ENCODE data around the gene BBS2. TPM values are rescaled to one million over a fixed set of nuclear protein-coding genes. Genes with fewer than 3 reads are reported as not detected.
A peak's percentile ranks its signal among the peaks of the same experiment; 100 is the strongest.
"Not testable (repeated sequence)": the region's sequence is repeated elsewhere in the genome, so short reads cannot be mapped to it uniquely, and the experiment has no call there.

The BBS2 gene
- polyA plus RNA-seq, 1 donor from 2014 or later = 18.2 TPM

DNA sequence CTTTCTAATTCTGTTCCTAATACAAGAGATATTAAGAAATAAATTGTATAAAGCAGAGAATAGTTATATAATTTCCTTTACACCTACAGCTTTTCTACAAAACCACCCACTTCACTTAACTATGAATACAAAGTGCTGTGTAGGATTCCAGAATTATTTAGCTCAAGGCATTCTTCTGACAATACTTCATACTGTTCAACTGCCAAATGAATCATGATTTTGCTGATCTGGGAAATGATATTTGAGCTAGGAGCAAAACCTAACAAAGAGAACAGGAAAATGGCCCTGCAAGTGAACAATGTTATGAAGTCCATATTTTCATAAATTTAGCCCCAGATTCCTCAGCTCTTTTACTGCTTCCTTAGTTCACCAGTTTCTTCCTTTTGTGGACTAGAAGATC, 12.9 kb downstream of the BBS2 start:
- Mint-ChIP-seq H3K27ac (no peak overlapping the region), H3K9me3 (no peaks in the 10 kb centered on the region), H3K36me3 (peaks cover 3% of the 10 kb centered on the region), H3K4me3 (no peak overlapping the region), H3K4me1 (no peaks in the 10 kb centered on the region), H3K27me3 (no peaks in the 10 kb centered on the region)

DNA sequence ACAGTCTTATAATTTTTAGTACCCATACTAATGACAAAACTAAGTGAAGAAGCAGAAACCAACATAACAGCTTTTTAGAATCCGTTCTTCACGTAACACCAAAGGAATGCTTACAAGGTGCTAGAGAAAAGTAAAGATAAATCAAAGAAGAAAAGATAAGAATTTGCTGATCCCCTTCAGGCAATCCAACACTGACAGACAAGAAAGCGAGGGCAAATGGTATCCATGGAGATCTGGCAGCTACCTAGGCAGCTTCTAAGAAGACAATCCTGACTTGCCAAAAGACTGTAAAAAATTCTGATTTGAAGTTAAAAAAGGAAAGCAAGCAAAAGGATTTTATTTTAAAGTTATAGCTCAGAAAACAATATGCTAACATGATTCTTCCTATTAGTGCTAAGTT, 14.6 kb downstream of the BBS2 start:
- no peak overlapping the region for H3K4me3 Mint-ChIP-seq
- no peaks in the 10 kb centered on the region for H3K27me3 Mint-ChIP-seq
- no peak overlapping the region for H3K27ac Mint-ChIP-seq
- peaks cover 3% of the 10 kb centered on the region for H3K36me3 Mint-ChIP-seq
- no peaks in the 10 kb centered on the region for H3K9me3 Mint-ChIP-seq
- no peaks in the 10 kb centered on the region for H3K4me1 Mint-ChIP-seq

DNA sequence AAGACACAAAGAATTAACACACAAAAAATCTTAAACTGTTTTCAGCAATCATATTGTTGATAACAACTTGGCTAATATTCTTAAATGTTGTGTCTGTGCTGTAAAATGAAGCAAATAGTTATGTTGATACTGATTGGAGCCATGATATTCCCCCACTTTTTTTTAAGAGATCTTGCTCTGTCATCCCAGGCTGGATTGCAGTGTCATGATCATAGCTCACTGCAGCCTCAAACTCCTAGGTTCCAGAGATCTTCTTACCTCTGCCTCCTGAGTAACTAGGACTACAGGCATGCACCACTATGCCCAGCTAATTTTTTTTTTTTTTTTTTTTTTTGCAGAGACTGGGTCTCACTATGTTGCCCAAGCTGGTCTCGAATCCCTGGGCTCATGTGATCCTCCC, 26.0 kb downstream of the BBS2 start:
- Mint-ChIP-seq H3K4me1 (peaks cover 8 to 12% (median 10%) of the 10 kb centered on the region in 3 donors), H3K27ac (no peak overlapping the region), H3K27me3 (no peaks in the 10 kb centered on the region), H3K36me3 (peaks cover 17% of the 10 kb centered on the region), H3K9me3 (peaks cover 2 to 5% (median 2%) of the 10 kb centered on the region in 3 donors), H3K4me3 (no peak overlapping the region)

DNA sequence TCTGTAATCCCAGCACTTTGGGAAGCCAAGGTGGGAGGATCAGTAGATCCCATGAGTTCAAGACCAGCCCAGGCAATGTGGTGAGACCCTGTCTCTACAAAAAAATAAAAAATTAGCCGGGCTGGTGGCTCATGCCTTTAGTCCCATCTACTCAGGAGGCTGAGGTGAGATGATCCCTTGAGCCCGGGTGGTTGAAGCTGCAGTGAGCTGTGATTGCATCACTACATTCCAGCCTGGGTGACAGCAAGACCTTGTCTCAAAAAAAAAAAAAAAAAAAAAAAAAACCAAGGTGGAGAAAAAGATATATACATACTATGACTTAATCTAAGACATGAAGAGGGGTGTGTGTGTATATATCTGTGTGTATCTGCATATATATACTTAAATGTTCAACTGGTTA, 26.7 kb downstream of the BBS2 start:
- peaks cover 17% of the 10 kb centered on the region for H3K36me3 Mint-ChIP-seq
- H3K27ac Mint-ChIP-seq = no peak overlapping the region

DNA sequence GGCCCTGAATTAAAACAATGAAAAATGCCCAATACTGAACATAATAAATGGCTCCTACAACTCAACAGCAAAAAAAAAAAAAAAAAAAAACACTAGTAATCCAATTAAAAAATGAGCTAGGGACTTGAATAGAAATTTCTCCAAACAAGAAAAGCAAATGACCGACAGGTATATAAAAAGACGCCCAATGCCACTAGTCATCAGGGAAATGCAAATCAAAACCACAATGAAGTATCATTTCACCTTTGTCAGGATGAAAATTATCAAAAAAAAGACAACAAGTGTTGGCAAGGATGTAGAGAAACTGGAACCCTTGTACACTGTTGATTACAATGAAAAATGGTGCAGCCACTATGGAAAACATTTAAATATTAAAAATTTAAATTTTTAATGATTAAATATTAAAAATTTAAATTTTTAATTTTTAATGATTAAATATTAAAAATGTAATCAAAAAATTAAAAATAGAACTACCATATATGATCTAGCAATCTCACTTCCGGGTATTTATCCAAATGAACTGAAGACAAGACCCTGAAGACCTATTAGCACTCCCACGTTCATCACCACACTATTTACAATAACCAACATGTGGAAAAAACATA, 28.1 kb downstream of the BBS2 start:
- no peaks in the 10 kb centered on the region for H3K27me3 Mint-ChIP-seq

More for the DNA sequence above, 26.7 kb downstream of the BBS2 start:
- Mint-ChIP-seq H3K4me3 (no peak overlapping the region), H3K27me3 (no peaks in the 10 kb centered on the region), H3K9me3 (peaks cover 2 to 5% (median 2%) of the 10 kb centered on the region in 3 donors), H3K4me1 (peaks cover 8 to 12% (median 10%) of the 10 kb centered on the region in 3 donors)

DNA sequence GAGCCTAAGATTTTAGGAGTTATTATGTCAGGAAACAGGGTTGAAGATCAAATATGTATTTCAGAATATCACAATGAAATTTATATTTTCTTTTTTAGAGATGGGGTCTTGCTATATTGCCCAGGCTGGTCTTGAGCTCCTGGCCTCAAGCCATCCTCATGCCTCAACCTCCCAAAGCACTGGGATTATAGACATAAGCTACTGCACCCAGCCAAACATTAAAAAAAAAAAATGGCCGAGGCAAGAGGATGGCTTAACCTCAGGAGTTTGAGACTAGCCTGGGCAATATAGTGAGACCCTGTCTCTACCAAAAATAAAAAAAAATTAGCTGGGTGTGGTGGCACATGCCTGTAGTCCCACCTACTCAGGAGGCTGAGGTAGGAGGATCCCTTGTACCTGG, 31.0 kb downstream of the BBS2 start:
- Mint-ChIP-seq H3K4me1 (peaks cover 8 to 12% (median 10%) of the 10 kb centered on the region in 3 donors), H3K36me3 (peaks cover 22% of the 10 kb centered on the region)
- not testable (repeated sequence) for H3K4me3 Mint-ChIP-seq, H3K27me3 Mint-ChIP-seq, H3K27ac Mint-ChIP-seq, H3K9me3 Mint-ChIP-seq

More for the DNA sequence above, 28.1 kb downstream of the BBS2 start:
- peaks cover 8 to 12% (median 10%) of the 10 kb centered on the region in 3 donors for H3K4me1 Mint-ChIP-seq
- H3K9me3 Mint-ChIP-seq = peaks cover 2 to 5% (median 2%) of the 10 kb centered on the region in 3 donors
- peak overlapping the region in 2 of 4 donors; percentile 30 to 47 for H3K4me3 Mint-ChIP-seq
- peaks cover 17% of the 10 kb centered on the region for H3K36me3 Mint-ChIP-seq
- H3K27ac Mint-ChIP-seq = peak overlapping the region in 2 of 3 donors; percentile 3 to 46

DNA sequence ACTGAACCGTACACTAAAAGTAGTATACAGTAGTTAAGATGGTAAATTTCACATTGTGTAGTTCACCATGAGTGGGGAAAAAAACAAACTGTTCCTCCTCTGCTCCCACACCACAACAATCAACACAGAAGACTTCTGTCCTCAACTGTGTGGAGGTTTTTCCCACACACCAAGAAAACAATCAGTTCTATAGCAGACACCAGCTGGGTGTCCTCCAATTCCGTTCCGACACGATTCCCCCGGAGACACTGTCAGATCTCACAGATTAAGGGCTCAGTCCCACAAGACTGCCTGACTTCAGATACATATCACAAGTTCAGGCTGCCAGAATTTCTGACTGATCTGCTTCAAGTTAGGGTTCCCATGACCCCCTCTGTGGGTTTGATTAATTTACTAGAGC, 31.8 kb downstream of the BBS2 start:
- H3K27ac Mint-ChIP-seq = no peak overlapping the region
- H3K4me3 Mint-ChIP-seq = no peak overlapping the region
- H3K4me1 Mint-ChIP-seq = peaks cover 8 to 12% (median 10%) of the 10 kb centered on the region in 3 donors
- peaks cover 2 to 8% (median 2%) of the 10 kb centered on the region in 3 donors for H3K9me3 Mint-ChIP-seq
- peaks cover 17% of the 10 kb centered on the region for H3K36me3 Mint-ChIP-seq
- no peaks in the 10 kb centered on the region for H3K27me3 Mint-ChIP-seq

DNA sequence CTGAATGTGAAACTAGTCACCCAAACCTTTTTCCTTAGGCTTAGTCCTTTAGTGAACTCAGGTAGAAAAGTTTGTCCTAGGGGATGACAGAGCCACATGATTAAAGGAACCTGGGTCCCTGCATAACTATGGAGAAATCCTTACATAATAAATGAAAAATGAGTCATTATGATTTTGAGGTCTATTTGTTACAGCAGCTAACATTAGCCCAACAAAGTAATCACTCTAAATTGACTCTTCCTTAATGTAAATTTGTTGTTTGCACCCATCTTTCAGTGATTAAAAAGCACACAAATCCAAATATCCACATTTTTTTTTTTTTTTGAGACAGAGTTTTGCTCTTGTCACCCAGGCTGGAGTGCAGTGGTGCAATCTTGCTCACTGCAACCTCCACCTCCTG, 36.4 kb downstream of the BBS2 start:
- Mint-ChIP-seq H3K9me3 (peaks cover 0 to 2% (median 0%) of the 10 kb centered on the region in 3 donors), H3K4me3 (no peak overlapping the region), H3K27ac (no peak overlapping the region), H3K4me1 (no peaks in the 10 kb centered on the region), H3K27me3 (no peaks in the 10 kb centered on the region), H3K36me3 (peaks cover 7% of the 10 kb centered on the region)

DNA sequence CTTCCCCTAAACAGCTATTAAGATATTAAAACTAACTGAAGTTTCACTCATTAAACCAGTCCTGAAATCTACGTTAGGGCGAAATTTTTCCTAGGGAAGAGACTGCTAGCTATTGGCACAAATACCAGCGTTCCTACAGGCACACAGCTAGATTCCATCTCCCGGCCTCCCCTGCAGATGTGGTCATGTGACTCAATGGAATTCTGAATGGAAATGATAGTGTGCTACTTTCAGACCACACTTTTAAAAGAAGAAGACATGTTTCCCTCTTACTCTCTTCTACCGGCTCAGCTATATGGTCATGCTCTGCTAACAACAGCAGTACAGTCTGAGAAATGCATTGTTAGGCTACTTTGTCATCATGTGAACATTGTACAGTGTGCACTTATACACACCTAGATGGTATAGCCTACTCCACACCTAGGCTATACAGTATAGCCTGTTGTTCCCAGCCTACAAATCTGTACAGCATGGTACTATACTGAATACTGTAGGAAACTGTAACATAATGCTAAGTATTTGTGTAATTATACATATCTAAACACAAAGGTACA, 37.1 kb downstream of the BBS2 start:
- peaks cover 7% of the 10 kb centered on the region for H3K36me3 Mint-ChIP-seq
- H3K27ac Mint-ChIP-seq = peak overlapping the region in 1 of 3 donors; percentile 46
- no peak overlapping the region for H3K4me3 Mint-ChIP-seq

DNA sequence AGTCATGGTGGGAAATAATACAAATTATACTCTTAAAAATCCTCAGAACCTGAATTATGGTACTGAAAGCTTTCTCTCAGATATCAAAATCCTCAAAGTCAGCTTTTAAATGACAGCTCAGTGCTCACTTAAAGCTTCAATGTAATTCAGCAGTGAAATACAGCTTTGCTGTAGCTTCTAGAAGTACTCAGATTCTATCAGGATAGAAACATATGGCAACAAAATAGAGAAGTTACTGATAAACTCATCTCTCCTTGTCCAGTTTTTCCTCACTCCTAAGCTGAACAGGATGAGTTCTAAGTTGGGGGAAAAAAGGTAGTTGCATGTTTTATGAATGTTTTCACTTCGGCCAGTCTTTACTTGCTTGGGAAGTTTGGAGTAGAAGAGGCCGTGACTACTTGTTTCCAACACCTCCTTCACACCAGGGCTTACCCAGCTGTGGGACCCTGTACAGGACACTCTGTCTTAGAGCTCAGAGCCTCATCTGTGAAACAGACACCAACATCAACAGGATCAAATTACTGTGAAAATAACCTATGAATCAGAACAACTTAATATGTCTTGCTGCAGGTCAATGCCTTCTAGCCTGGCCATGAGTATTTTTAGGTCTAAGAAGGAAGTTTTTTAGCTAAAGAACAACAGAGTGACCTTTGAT, 38.2 kb downstream of the BBS2 start:
- H3K27me3 Mint-ChIP-seq = no peaks in the 10 kb centered on the region
- H3K9me3 Mint-ChIP-seq = peaks cover 0 to 2% (median 0%) of the 10 kb centered on the region in 3 donors
- no peaks in the 10 kb centered on the region for H3K4me1 Mint-ChIP-seq
- H3K27ac Mint-ChIP-seq = peak overlapping the region in 1 of 3 donors; percentile 14
- no peak overlapping the region for H3K4me3 Mint-ChIP-seq
- H3K36me3 Mint-ChIP-seq = peaks cover 7% of the 10 kb centered on the region

More for the DNA sequence above, 37.1 kb downstream of the BBS2 start:
- peaks cover 0 to 2% (median 0%) of the 10 kb centered on the region in 3 donors for H3K9me3 Mint-ChIP-seq
- no peaks in the 10 kb centered on the region for H3K27me3 Mint-ChIP-seq
- no peaks in the 10 kb centered on the region for H3K4me1 Mint-ChIP-seq

DNA sequence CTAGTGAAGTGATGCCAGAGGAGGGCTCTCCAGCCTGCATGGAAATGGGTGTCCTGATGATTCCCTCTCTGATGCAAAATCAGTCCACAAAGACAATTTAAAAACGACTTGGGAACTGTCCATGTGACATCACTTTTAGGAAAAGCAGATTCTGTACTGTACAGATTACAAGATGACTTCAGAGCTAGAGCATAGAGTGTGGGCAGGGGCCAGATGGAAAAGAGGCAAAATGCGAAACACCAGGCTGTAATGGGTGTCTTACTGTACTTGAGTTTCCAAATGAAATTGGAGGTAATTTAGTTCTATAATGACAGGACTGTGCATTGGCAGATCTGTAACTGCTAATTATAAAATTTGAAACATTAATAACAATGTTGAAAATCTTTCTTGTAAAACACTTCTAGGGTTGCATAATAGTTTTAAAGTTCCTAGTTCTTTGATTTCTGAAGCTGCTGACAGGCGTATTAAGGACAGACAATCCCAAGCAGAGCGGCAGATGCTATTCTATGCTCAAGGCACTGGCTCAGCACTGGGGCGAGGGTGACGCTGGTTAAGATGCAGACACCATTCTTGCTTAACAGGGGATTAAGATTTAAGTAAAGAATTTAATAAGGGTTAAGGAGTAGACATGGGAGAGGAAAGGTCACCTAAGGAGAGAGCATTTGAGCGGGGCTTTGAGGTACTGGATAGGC, 38.9 kb downstream of the BBS2 start:
- H3K9me3 Mint-ChIP-seq = no peaks in the 10 kb centered on the region
- peaks cover 5% of the 10 kb centered on the region for H3K36me3 Mint-ChIP-seq
- no peaks in the 10 kb centered on the region for H3K27me3 Mint-ChIP-seq
- no peak overlapping the region for H3K4me3 Mint-ChIP-seq
- H3K27ac Mint-ChIP-seq = no peak overlapping the region
- H3K4me1 Mint-ChIP-seq = no peaks in the 10 kb centered on the region

DNA sequence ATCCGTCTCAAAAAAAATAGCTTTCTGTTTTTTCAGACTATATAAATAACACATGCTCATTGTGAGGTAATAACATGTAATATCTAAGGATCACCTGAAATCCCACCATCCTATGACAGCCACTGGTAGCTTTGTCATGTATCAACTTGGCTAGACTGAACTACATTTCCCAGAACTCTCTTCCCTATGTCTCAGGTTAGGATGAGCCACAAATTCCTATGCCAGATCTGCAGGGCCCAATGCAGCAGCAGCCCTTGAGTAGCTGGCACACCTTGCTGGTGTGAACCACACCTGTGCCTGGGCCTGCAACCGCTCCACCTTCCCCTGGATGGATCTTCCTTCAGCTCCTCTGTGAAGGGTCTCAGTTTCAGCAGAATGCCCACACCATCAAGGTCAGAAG, 40.4 kb downstream of the BBS2 start:
- no peaks in the 10 kb centered on the region for H3K9me3 Mint-ChIP-seq
- H3K27me3 Mint-ChIP-seq = no peaks in the 10 kb centered on the region
- H3K27ac Mint-ChIP-seq = peak overlapping the region in 2 of 3 donors; percentile 68 to 95
- H3K36me3 Mint-ChIP-seq = no peaks in the 10 kb centered on the region
- no peaks in the 10 kb centered on the region for H3K4me1 Mint-ChIP-seq
- no peak overlapping the region for H3K4me3 Mint-ChIP-seq

DNA sequence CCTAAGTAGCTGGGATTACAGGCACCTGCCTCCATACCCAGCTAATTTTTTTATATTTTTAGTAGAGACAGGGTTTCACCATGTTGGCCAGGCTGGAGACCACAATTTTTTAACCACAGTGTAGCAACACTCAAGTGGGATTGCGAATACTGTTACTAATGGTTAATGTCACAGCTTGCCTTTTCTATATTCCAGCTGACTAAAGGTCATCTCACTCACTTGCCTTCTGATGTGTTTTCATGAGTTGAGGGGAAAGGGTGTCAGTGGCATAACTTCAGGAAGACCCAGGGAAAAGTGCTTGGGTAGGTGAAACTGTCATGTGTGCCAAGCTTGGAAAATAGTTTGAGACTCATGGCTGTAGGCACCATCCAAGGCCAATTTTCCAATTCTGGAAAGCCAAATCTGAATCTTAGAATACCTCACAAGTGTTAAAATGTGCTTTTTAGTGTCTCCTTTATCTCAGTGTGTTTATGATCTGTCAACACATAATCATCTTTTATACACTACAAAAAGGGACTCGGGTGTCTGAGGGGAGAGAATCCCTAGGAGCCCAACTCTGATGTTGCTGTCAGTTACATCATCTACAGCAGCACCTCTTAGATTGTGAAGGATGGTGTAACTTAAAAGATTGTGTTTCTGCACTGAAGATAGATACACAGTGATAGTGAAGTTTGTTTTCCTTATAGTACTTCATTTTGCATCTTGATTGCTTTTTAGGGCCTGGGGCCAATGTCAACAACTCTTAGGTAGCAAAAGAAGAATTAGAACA, 41.4 kb downstream of the BBS2 start:
- H3K36me3 Mint-ChIP-seq = peaks cover 1% of the 10 kb centered on the region
- H3K4me1 Mint-ChIP-seq = no peaks in the 10 kb centered on the region
- H3K27ac Mint-ChIP-seq = no peak overlapping the region
- H3K27me3 Mint-ChIP-seq = no peaks in the 10 kb centered on the region
- no peaks in the 10 kb centered on the region for H3K9me3 Mint-ChIP-seq
- no peak overlapping the region for H3K4me3 Mint-ChIP-seq

DNA sequence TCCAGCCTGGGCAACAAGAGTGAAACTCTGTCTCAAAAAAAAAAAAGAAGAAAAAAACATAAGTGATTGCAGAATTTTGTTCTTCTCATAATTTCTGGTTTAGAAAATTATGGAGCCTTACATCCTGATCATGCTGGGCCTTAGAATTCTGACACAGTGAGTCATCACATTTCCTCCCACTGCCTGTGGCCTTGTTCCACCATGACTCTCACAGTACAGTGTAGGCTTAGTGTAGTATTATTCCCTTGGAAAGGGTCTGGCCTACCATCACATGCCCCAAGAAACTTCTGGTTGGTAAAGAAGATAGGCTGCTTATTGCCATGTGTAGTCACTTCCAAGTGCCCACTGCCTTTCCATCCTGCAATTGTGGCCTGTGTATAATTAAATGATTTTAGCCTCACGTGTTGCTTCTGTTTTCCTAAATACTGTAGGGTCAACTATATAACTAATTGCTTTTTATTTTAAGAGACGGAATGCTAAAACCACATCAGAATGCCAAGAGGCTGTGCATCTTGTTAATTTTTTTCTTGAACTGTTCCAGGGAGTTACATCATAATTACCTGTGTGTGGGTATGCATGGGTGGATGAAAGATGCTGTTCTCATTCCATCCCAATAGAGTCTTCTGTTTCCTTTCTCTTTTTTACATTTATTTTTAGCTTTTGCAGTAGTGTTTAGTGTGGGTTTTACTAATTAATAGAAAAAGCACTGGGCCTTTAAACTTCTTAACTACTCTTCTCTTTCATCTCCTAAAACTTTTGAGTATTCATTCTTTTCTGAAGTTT, 42.5 kb downstream of the BBS2 start:
- no peak overlapping the region for H3K4me3 Mint-ChIP-seq
- H3K27me3 Mint-ChIP-seq = no peaks in the 10 kb centered on the region
- H3K27ac Mint-ChIP-seq = no peak overlapping the region
- H3K9me3 Mint-ChIP-seq = no peaks in the 10 kb centered on the region
- H3K36me3 Mint-ChIP-seq = peaks cover 3% of the 10 kb centered on the region
- no peaks in the 10 kb centered on the region for H3K4me1 Mint-ChIP-seq
